Endothelial cell of umbilical vein (primary cell): ENCODE measurements around the gene TNS1. TPM values are rescaled to one million over a fixed set of nuclear protein-coding genes. Genes with fewer than 3 reads are reported as not detected.
A peak's percentile ranks its signal among the peaks of the same experiment; 100 is the strongest.

ENCODE experiments used
- BruUV-seq: library from RNA; stranded (reverse); fragments of 400-500 nt; replicated peaks from 2 replicates; lab custom pipeline; 2021; lab: Mats Ljungman, UMichigan
- CTCF ChIA-PET: fragments of 300-600, 350-600 bp; sonication (Branson Sonifier 250); formaldehyde crosslinking; loops from one replicate; lab custom pipeline; 2021; ENCODE audit warnings: antibody characterized with exemption, inconsistent platforms; lab: Charles Lee
- POLR2A ChIA-PET: fragments of 300-600, 350-600 bp; sonication (Branson Sonifier 250); formaldehyde crosslinking; loops from one replicate; lab custom pipeline; 2021; ENCODE audit warnings: antibody characterized with exemption, inconsistent platforms; lab: Charles Lee
- DNase-seq: peaks from one replicate; pipeline ENCODE4 v3.0.0-alpha.2; 2011; ENCODE audit warnings: low read depth, low spot score
- FAIRE-seq: peaks from 2 replicates; lab custom pipeline; 2011; peaks lifted over from hg19 to GRCh38; lab: Jason Lieb, UNC
- H2AFZ ChIP-seq: 2 replicates; pipeline ENCODE4 v1.6.0; 2012; ENCODE audit warnings: low read depth, low read length, control low read depth, inconsistent platforms
- H3K27ac ChIP-seq: 2 replicates; pipeline ENCODE4 v1.5.1; 2011; ENCODE audit warnings: low read depth, mild to moderate bottlenecking, control low read depth, low read length, moderate library complexity; ENCODE audit not compliant: insufficient read depth
- H3K27me3 ChIP-seq, 2 experiments: 2 replicates each; pipeline versions ENCODE4 v1.6.0 to v1.6.1; 2011; ENCODE audit warnings: low read length in 2 of 2, mixed read lengths in 1 of 2; ENCODE audit not compliant: control insufficient read depth in 2 of 2, insufficient read depth in 2 of 2
- H3K36me3 ChIP-seq, 2 experiments: 2 replicates in 1 of 2; 3 replicates in 1 of 2; pipeline ENCODE4 v1.5.1; 2011; ENCODE audit warnings: low read length in 2 of 2, mild to moderate bottlenecking in 1 of 2, moderate library complexity in 1 of 2; ENCODE audit not compliant: control insufficient read depth in 2 of 2, insufficient read depth in 2 of 2; ENCODE audit errors: extremely low read depth in 1 of 2
- H3K4me1 ChIP-seq: 3 replicates; pipeline ENCODE4 v1.5.1; 2011; ENCODE audit warnings: mild to moderate bottlenecking, low read length; ENCODE audit not compliant: control insufficient read depth, insufficient read depth; ENCODE audit errors: extremely low read depth
- H3K4me2 ChIP-seq: 2 replicates; pipeline ENCODE4 v1.6.1; 2011; ENCODE audit warnings: low read length, control low read depth, mixed read lengths; ENCODE audit not compliant: insufficient read depth
- H3K4me3 ChIP-seq, 3 experiments: fragments of 200-600 bp in 1 of 3; sonication (generic), shearing (Covaris generic) in 1 of 3; replicated peaks in 1 of 3; 2 replicates each; pipeline ENCODE4 v1.5.1; 2011 to 2016; ENCODE audit warnings: control low read depth in 3 of 3, low read length in 3 of 3, mild to moderate bottlenecking in 2 of 3, inconsistent platforms in 1 of 3, low read depth in 1 of 3, moderate library complexity in 1 of 3; ENCODE audit not compliant: insufficient read depth in 1 of 3
- H3K79me2 ChIP-seq: 2 replicates; pipeline ENCODE4 v1.6.0; 2012; ENCODE audit warnings: low read length, inconsistent platforms; ENCODE audit not compliant: control insufficient read depth, insufficient read depth
- H3K9ac ChIP-seq: replicated peaks from 2 replicates; pipeline ENCODE3; 2011; ENCODE audit warnings: low read length, control low read depth; ENCODE audit not compliant: insufficient read depth; ENCODE audit errors: extremely low read depth
- H3K9me1 ChIP-seq: replicated peaks from 3 replicates; pipeline ENCODE4 v1.6.0; 2011; ENCODE audit warnings: mild to moderate bottlenecking, low read length; ENCODE audit not compliant: control insufficient read depth, insufficient read depth; ENCODE audit errors: extremely low read depth
- H3K9me3 ChIP-seq: replicated peaks from 2 replicates; pipeline ENCODE4 v1.5.1; 2012; ENCODE audit warnings: low read length, inconsistent platforms; ENCODE audit not compliant: control insufficient read depth, insufficient read depth
- H4K20me1 ChIP-seq: replicated peaks from 2 replicates; pipeline ENCODE3; 2011; ENCODE audit warnings: mild to moderate bottlenecking, low read length; ENCODE audit not compliant: control insufficient read depth, insufficient read depth; ENCODE audit errors: extremely low read depth
- EZH2 ChIP-seq: IDR thresholded peaks from 2 replicates; pipeline ENCODE4 v1.6.1; 2012; ENCODE audit warnings: borderline replicate concordance, low read depth, mild to moderate bottlenecking, moderate library complexity, low read length, inconsistent platforms; ENCODE audit not compliant: severe bottlenecking
- FOS ChIP-seq: IDR thresholded peaks from 2 replicates; pipeline ENCODE4 v1.6.1; 2011; ENCODE audit warnings: mild to moderate bottlenecking, low read length, moderate library complexity, borderline replicate concordance; ENCODE audit not compliant: insufficient read depth
- GATA2 ChIP-seq: IDR thresholded peaks from 2 replicates; pipeline ENCODE4 v1.7.0; 2011; ENCODE audit warnings: low read depth, mild to moderate bottlenecking, moderate library complexity, mixed read lengths, low read length; ENCODE audit not compliant: insufficient read length, insufficient read depth
- JUN ChIP-seq: IDR thresholded peaks from 2 replicates; pipeline ENCODE4 v1.6.1; 2011; ENCODE audit warnings: borderline replicate concordance, low read depth; ENCODE audit not compliant: insufficient read length, insufficient read depth
- MYC ChIP-seq: IDR thresholded peaks from one replicate; pipeline ENCODE4 v1.6.1; 2011; ENCODE audit warnings: mild to moderate bottlenecking, low read depth, low read length
- POLR2AphosphoS5 ChIP-seq: IDR thresholded peaks from 2 replicates; pipeline ENCODE4 v1.6.1; 2012; ENCODE audit warnings: low read depth, mild to moderate bottlenecking, control low read depth, low read length, moderate library complexity; ENCODE audit not compliant: insufficient read depth
- dilution Hi-C: fragments of 300-500 bp; cut with MboI; formaldehyde crosslinking; loops from one replicate; pipeline ENCODE4 v1.15.0; 2019; ENCODE audit warnings: low sequenced_read_pairs; ENCODE audit not compliant: extremely low pct_ligation_motif_present
- intact Hi-C: fragments of 100-400 bp; cut with micrococcal nuclease; formaldehyde crosslinking; loops from one replicate; pipeline ENCODE4 v1.10.0; 2022
- polyA plus RNA-seq, 4 experiments: library from polyadenylated mRNA; depleted of rRNA in 3 of 4; stranded (reverse) in 3 of 4; unstranded in 1 of 4; fragments of >200 nt; gene quantifications; 2 replicates each; pipeline versions ENCODE4 v1.2.1 to v1.2.3, GENCODE V29; 2011 to 2012; ENCODE audit warnings: missing spikeins in 1 of 4
- total RNA-seq: library from RNA; stranded (reverse); gene quantifications from 2 replicates; pipeline ENCODE4 v1.2.3, GENCODE V29; 2021
- TF ChIP-seq, protein P1 (sequence below): IDR thresholded peaks from 2 replicates; pipeline ENCODE4 v1.6.1; 2011; ENCODE audit not compliant: insufficient read depth, insufficient read length
- TF ChIP-seq, protein P2 (sequence below), 2 donors: IDR thresholded peaks; 1 replicate in 1 of 2; 2 replicates in 1 of 2; pipeline ENCODE4 v1.5.1; 2011; ENCODE audit warnings: low read length in 2 of 2, mild to moderate bottlenecking in 2 of 2, moderate library complexity in 2 of 2, control low read depth in 1 of 2, inconsistent platforms in 1 of 2, low read depth in 1 of 2; ENCODE audit not compliant: insufficient read depth in 1 of 2; ENCODE audit errors: extremely low read depth in 1 of 2

Gene TNS1
- total and polyA plus RNA-seq, 2 donors (not counting 3 experiments of a cell fraction or from before 2014, with no cell fraction given): 11.0 to 52.1 TPM

DNA sequence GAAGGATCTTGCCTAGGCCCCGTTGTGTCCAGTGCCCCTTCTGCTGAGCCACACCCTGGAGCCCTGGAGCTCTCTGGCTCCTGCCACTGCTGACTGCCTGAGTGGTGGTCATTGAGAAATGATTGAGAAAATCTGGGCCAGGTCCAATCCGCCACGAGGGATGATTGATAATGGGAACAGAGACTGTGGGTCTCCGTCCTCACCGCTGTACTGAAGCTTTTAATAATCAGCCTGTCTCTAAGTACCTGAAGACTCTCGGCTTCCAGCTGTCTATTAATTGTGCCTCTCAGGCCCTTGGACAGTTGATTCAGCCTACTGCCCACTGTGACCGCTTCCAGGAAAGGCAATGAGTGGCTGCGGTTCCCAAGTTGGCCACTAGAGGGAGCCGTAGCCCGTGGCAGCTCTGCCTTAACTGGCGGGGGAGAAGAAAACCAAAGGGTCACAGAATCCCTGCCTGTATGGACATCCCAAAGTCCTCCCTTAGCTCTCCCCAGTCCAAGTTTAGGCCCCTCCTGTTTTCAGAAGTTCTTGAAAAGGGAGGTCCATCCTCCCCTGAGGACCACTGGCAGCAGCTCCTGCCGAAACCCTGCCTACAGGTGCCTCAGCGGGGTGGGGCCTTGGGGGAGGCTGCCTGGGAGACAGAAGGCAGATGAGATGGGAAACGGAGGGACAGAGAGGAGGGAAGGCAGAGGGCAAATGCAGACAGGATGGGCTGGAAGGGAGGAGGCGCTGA, 213.6 kb downstream of the TNS1 start:
- BruUV-seq: no TSS peak
- peak; percentile 67 for DNase-seq
- peak; percentile 90 for FAIRE-seq
- no peaks in the 10 kb centered on the region for H3K9me1 ChIP-seq
- CTCF ChIA-PET: interaction anchor here (0.6 to 10.3 kb wide), 33 partner anchors 9 to 280 kb away, joined by 3 to 341 read pairs (median 4); partner anchors contain the start of gene RUFY4
- H2AFZ ChIP-seq: no peak overlapping the region
- no peaks in the 10 kb centered on the region for H3K4me1 ChIP-seq
- H3K36me3 ChIP-seq: no peaks in the 10 kb centered on the region
- intact Hi-C loops: loop anchor here (1.0 kb wide), 7 partner anchors 27 to 279 kb away; no protein-coding TSS in a partner anchor
- no peaks in the 10 kb centered on the region for H3K79me2 ChIP-seq
- H3K9ac ChIP-seq: no peak overlapping the region
- dilution Hi-C loops: no loop called here
- no peaks in the 10 kb centered on the region for H4K20me1 ChIP-seq
- no peaks in the 10 kb centered on the region for H3K9me3 ChIP-seq
- H3K27ac ChIP-seq: no peak overlapping the region
- no peaks in the 10 kb centered on the region for H3K27me3 ChIP-seq
- H3K4me3 ChIP-seq: no peak overlapping the region
- POLR2A ChIA-PET: interaction anchor here (0.7 kb wide), 1 partner anchor 284 kb away, joined by 3 read pairs; no protein-coding TSS in a partner anchor
- no peak for TF ChIP-seq POLR2AphosphoS5
- TF ChIP-seq EZH2: no peak
- TF ChIP-seq JUN: no peak
- no peak for TF ChIP-seq MYC
- no peak for TF ChIP-seq FOS
- no peak for TF ChIP-seq GATA2
- TF ChIP-seq, protein P1, sequence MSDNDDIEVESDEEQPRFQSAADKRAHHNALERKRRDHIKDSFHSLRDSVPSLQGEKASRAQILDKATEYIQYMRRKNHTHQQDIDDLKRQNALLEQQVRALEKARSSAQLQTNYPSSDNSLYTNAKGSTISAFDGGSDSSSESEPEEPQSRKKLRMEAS: no peak
- TF ChIP-seq, protein P2, sequence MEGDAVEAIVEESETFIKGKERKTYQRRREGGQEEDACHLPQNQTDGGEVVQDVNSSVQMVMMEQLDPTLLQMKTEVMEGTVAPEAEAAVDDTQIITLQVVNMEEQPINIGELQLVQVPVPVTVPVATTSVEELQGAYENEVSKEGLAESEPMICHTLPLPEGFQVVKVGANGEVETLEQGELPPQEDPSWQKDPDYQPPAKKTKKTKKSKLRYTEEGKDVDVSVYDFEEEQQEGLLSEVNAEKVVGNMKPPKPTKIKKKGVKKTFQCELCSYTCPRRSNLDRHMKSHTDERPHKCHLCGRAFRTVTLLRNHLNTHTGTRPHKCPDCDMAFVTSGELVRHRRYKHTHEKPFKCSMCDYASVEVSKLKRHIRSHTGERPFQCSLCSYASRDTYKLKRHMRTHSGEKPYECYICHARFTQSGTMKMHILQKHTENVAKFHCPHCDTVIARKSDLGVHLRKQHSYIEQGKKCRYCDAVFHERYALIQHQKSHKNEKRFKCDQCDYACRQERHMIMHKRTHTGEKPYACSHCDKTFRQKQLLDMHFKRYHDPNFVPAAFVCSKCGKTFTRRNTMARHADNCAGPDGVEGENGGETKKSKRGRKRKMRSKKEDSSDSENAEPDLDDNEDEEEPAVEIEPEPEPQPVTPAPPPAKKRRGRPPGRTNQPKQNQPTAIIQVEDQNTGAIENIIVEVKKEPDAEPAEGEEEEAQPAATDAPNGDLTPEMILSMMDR (IDR thresholded peaks at IDR 0.05; ENCODE audit: extremely low read depth in 1 of 2, insufficient read depth in 1 of 2, low read depth in 1 of 2, low read length in 2 of 2): peak; percentile 98
- H3K4me2 ChIP-seq: no peak overlapping the region
